Mammary epithelial cell (primary cell): ENCODE measurements around the gene ANKRD40.

ENCODE experiments used
- CTCF ChIP-seq, 2 donors: IDR thresholded peaks in 1 of 2; conservative IDR thresholded peaks in 1 of 2; 2 replicates each; pipeline ENCODE4 v1.5.1; 2011 to 2012; ENCODE audit warnings: inconsistent platforms in 2 of 2, low read length in 2 of 2, mild to moderate bottlenecking in 2 of 2, control low read depth in 1 of 2, low read depth in 1 of 2; ENCODE audit not compliant: insufficient read depth in 1 of 2; ENCODE audit errors: extremely low read depth in 1 of 2
- EZH2 ChIP-seq: IDR thresholded peaks from 2 replicates; pipeline ENCODE4 v1.6.1; 2012; ENCODE audit warnings: low read length, inconsistent platforms, borderline replicate concordance

DNA sequence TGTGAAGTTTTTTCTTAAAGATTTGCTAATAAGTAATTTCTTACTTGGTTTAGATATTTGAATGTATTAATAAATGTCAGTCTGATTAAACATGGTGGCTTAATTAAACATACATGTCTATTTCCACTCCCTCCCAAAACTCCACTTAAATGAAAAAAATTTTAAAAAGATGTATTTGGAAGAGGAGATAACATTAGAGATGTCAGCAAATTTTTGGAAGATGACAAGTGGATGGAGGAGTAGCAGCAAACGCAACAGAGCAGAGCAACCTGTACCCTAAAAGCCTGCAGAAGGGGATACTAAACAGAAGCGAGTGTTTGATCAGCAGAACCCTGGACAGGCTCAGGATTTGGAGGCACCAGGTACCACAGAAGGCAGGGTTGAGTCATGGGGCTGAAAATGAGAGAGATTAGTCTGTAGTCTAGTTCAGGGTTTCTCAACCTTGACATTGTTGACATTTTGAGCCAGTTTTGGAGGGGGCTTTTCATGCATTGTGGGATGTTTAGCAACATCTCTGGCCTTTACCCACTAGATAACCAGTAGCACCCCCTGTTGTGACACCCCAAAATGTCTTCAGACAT lies 29.5 kb upstream of the ANKRD40 start:
- TF ChIP-seq CTCF (conservative IDR thresholded peaks at IDR 0.05 in 1 of 2, IDR thresholded peaks at IDR 0.05 in 1 of 2; ENCODE audit: extremely low read depth in 1 of 2, insufficient read depth in 1 of 2, low read depth in 1 of 2, low read length in 2 of 2) (no peak), EZH2 (no peak)
